Chondrocyte (in vitro differentiated cells): ENCODE data around the gene ENTPD1. TPM values are rescaled to one million over a fixed set of nuclear protein-coding genes. Genes with fewer than 3 reads are reported as not detected.

ENCODE experiments used
- DNase-seq: peaks from one replicate; pipeline ENCODE4 v3.0.0; 2021; ENCODE audit warnings: mixed read lengths, low spot score
- H3K27ac Mint-ChIP-seq: one replicate; pipeline ENCODE4 v1.8.0; 2021; ENCODE audit warnings: mild to moderate bottlenecking, moderate library complexity, mixed read lengths; ENCODE audit not compliant: unreplicated experiment
- H3K27me3 Mint-ChIP-seq: 2 replicates; pipeline ENCODE4 v1.8.0; 2021; ENCODE audit warnings: low read depth, mixed read lengths
- H3K36me3 Mint-ChIP-seq: 2 replicates; pipeline ENCODE4 v1.8.0; 2021; ENCODE audit warnings: low read depth, mixed read lengths
- H3K4me1 Mint-ChIP-seq: 2 replicates; pipeline ENCODE4 v1.8.0; 2021; ENCODE audit warnings: low read depth, mild to moderate bottlenecking, mixed read lengths
- H3K4me3 Mint-ChIP-seq: one replicate; pipeline ENCODE4 v1.8.0; 2021; ENCODE audit warnings: mild to moderate bottlenecking, moderate library complexity, mixed read lengths; ENCODE audit not compliant: unreplicated experiment
- H3K9me3 Mint-ChIP-seq: 2 replicates; pipeline ENCODE4 v1.8.0; 2021; ENCODE audit warnings: low read depth, mixed read lengths
- total RNA-seq: library from RNA; stranded (reverse); gene quantifications from 3 replicates; pipeline ENCODE4 v1.2.1, GENCODE V29; 2021
- TF ChIP-seq, protein P1 (sequence below): fragments of 200-600 bp; sonication (generic); IDR thresholded peaks from 2 replicates; pipeline ENCODE4 v1.5.0; 2021; ENCODE audit warnings: antibody characterized with exemption, mild to moderate bottlenecking, moderate library complexity

ENTPD1 gene
- total RNA-seq, 1 donor from 2014 or later = 5.2 TPM

DNA sequence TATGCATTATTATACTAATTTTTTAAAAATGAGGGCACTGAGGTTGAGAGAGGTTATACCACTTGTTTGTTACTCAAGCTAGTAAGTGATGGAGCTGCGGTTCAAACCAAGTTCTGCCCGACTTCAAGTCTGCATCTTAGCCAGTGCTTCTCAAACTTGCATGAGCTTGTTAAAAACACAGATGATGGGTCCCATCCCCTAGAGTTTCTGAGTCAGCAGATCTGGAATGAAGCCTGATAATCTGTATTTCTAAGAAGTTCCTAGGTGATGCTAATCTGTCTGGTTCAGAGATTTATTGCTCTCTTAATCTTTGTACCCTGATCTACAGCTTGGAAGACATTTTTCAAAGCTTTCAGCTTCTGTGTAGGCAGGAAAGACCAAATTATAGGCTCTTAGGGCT is 84.2 kb downstream of the ENTPD1 start:
- Mint-ChIP-seq H3K9me3 (no peaks in the 10 kb centered on the region), H3K4me1 (peaks cover 6% of the 10 kb centered on the region), H3K27me3 (peaks cover 6% of the 10 kb centered on the region), H3K4me3 (no peak overlapping the region), H3K27ac (no peak overlapping the region), H3K36me3 (no peaks in the 10 kb centered on the region)
- DNase-seq = no peak
- TF ChIP-seq, protein P1, sequence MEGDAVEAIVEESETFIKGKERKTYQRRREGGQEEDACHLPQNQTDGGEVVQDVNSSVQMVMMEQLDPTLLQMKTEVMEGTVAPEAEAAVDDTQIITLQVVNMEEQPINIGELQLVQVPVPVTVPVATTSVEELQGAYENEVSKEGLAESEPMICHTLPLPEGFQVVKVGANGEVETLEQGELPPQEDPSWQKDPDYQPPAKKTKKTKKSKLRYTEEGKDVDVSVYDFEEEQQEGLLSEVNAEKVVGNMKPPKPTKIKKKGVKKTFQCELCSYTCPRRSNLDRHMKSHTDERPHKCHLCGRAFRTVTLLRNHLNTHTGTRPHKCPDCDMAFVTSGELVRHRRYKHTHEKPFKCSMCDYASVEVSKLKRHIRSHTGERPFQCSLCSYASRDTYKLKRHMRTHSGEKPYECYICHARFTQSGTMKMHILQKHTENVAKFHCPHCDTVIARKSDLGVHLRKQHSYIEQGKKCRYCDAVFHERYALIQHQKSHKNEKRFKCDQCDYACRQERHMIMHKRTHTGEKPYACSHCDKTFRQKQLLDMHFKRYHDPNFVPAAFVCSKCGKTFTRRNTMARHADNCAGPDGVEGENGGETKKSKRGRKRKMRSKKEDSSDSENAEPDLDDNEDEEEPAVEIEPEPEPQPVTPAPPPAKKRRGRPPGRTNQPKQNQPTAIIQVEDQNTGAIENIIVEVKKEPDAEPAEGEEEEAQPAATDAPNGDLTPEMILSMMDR = no peak

DNA sequence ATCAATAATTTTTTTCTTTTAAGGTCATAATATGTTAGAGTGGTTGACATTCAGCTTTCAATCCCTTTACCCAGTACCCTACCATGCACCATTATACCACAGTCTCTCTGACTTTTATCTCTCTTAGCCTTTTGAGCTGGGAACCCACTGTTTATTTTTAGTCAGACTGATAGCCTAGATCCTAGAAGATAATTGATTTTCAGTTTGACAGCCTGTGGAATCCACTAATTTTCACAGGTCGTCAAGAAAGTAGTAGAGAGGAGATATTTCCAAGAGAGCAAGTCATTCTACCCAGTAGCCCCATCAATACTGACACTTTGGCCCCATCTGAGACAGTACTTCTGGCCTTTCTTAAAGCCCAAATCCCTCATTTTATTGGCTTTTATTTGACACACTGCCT is 84.7 kb downstream of the ENTPD1 start:
- Mint-ChIP-seq H3K27me3 (peaks cover 6% of the 10 kb centered on the region), H3K4me3 (no peak overlapping the region), H3K36me3 (no peaks in the 10 kb centered on the region), H3K27ac (no peak overlapping the region), H3K9me3 (no peaks in the 10 kb centered on the region), H3K4me1 (peaks cover 6% of the 10 kb centered on the region)
- no peak for DNase-seq
- TF ChIP-seq, protein P1 = no peak

DNA sequence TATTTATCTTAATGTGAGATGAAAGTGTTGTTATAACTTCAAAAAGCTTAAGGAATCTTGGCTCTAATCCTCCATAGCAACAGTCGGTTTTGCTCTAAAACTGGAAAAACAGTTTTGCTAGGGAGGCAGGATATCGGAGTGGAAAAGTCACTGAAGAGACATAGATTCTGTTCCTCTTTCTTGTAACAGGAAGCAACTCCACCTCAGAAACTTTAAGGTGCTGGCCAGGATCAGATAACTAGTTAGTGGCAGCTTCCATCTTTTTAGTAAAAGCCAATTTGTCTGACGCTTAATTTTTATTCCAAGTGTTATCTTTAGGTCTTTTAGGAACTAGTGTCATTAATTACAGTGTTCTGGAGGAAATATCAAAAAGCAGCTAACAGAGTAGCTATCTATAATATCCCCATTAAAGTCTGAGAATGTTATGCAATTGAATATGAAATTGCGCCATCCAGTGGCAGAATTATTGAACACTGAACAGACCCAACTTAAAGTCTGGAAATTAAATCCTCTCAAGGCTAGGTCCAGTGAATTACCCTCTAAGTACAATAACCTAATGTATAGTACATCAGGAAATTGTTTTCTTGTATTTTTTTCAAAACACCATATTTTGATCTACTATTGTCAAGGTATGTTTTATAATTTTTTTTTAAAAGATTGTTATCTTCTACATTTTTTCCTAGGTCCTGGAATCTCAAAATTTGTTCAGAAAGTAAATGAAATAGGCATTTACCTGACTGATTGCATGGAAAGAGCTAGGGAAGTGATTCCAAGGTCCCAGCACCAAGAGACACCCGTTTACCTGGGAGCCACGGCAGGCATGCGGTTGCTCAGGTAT is 85.9 kb downstream of the ENTPD1 start:
- no peak for DNase-seq
- H3K4me1 Mint-ChIP-seq = peaks cover 6% of the 10 kb centered on the region
- H3K27me3 Mint-ChIP-seq = peaks cover 6% of the 10 kb centered on the region
- H3K27ac Mint-ChIP-seq = peak overlapping the region; percentile 45
- no peak overlapping the region for H3K4me3 Mint-ChIP-seq
- no peaks in the 10 kb centered on the region for H3K36me3 Mint-ChIP-seq
- TF ChIP-seq, protein P1 = peak; percentile 96
- no peaks in the 10 kb centered on the region for H3K9me3 Mint-ChIP-seq

DNA sequence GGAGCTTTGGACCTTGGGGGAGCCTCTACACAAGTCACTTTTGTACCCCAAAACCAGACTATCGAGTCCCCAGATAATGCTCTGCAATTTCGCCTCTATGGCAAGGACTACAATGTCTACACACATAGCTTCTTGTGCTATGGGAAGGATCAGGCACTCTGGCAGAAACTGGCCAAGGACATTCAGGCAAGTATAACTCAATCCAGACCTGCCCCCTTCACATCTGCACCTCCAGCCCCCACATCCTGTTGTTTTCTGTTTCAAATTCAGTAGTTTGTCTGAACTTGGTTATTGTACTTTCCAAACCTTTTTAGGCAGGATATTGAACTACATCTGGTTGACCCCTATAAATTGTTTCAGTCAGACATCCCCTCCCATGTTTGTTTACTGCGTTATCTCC is 89.4 kb downstream of the ENTPD1 start:
- Mint-ChIP-seq H3K4me3 (no peak overlapping the region), H3K27ac (no peak overlapping the region), H3K27me3 (peaks cover 6% of the 10 kb centered on the region), H3K4me1 (peaks cover 6% of the 10 kb centered on the region), H3K9me3 (no peaks in the 10 kb centered on the region), H3K36me3 (no peaks in the 10 kb centered on the region)
- TF ChIP-seq, protein P1 = no peak
- DNase-seq = no peak

DNA sequence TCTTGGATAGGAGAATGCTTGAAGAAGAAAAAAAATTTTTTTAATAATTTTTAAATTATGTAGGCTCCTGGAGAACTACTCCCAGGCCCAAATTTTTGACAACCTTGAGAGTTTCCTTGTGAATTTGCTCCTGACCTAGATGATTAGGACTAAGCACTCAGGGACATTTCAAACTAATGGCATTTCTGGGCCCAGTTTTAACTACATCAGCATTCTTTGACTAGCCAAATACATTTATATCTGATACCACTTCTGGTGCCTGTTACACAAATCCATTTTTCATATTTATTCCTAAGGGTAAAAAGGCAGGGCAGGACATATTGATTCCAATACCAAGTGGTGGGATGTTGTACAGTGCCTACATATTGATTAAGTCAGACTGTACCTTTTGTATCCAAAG is 91.0 kb downstream of the ENTPD1 start:
- DNase-seq = no peak
- H3K36me3 Mint-ChIP-seq = no peaks in the 10 kb centered on the region
- H3K4me1 Mint-ChIP-seq = no peaks in the 10 kb centered on the region
- no peak overlapping the region for H3K27ac Mint-ChIP-seq
- TF ChIP-seq, protein P1 = no peak
- peaks cover 6% of the 10 kb centered on the region for H3K27me3 Mint-ChIP-seq
- H3K4me3 Mint-ChIP-seq = no peak overlapping the region
- no peaks in the 10 kb centered on the region for H3K9me3 Mint-ChIP-seq
